Colonic mucosa (tissue), 4 donors: ENCODE measurements around the gene TUBGCP2. TPM values are rescaled to one million over a fixed set of nuclear protein-coding genes. Genes with fewer than 3 reads are reported as not detected.
"Not testable (repeated sequence)": the region's sequence is repeated elsewhere in the genome, so short reads cannot be mapped to it uniquely, and the experiment has no call there.

Experiments used
- DNase-seq: peaks from one replicate; pipeline ENCODE4 v3.0.0-alpha.2; 2020
- H3K27ac ChIP-seq: fragments of 200-600 bp; one replicate; pipeline ENCODE4 v1.8.0; 2021
- H3K27me3 ChIP-seq: fragments of 200-600 bp; one replicate; pipeline ENCODE4 v1.8.0; 2021
- H3K36me3 ChIP-seq: fragments of 200-600 bp; one replicate; pipeline ENCODE4 v1.8.0; 2021
- H3K4me1 ChIP-seq: fragments of 200-600 bp; one replicate; pipeline ENCODE4 v1.8.0; 2021; ENCODE audit warnings: mild to moderate bottlenecking
- H3K4me3 ChIP-seq: fragments of 200-600 bp; one replicate; pipeline ENCODE4 v1.8.0; 2021
- H3K9ac ChIP-seq, 2 donors: one replicate each; pipeline ENCODE4 v1.7.0; 2013; ENCODE audit warnings: control low read depth in 2 of 2, low read depth in 2 of 2, low read length in 2 of 2
- H3K9me3 ChIP-seq: fragments of 200-600 bp; one replicate; pipeline ENCODE4 v1.8.0; 2021
- intact Hi-C: fragments of 100-400 bp; cut with DNase I; formaldehyde crosslinking; loops from one replicate; pipeline ENCODE4 v1.14.1; 2022
- total RNA-seq, 2 donors: library from RNA; stranded (reverse); fragmentation: NEBNext Ultra II Directional in 1 of 2; extraction: Animal tissue kit (Norgen Biotek cat#: 25700) in 1 of 2; gene quantifications; one replicate each; pipeline ENCODE4 v1.2.1, GENCODE V29; 2021
- TF ChIP-seq, protein P1 (sequence below): fragments of 200-600 bp; IDR thresholded peaks from one replicate; pipeline ENCODE4 v1.8.0; 2022; ENCODE audit warnings: antibody characterized with exemption, mild to moderate bottlenecking
- donor health status: healthy.
- donor health status: DM: no; HTN: no; CAD: no.
- donor health status: DM: no; HTN: no; CAD: no.

The TUBGCP2 gene
- total RNA-seq, 2 donors from 2014 or later: 64.7 to 67.5 TPM

GRCh38 chr10:133236401-133237240, 72.1 kb downstream of the TUBGCP2 start:
- TF ChIP-seq, protein P1, sequence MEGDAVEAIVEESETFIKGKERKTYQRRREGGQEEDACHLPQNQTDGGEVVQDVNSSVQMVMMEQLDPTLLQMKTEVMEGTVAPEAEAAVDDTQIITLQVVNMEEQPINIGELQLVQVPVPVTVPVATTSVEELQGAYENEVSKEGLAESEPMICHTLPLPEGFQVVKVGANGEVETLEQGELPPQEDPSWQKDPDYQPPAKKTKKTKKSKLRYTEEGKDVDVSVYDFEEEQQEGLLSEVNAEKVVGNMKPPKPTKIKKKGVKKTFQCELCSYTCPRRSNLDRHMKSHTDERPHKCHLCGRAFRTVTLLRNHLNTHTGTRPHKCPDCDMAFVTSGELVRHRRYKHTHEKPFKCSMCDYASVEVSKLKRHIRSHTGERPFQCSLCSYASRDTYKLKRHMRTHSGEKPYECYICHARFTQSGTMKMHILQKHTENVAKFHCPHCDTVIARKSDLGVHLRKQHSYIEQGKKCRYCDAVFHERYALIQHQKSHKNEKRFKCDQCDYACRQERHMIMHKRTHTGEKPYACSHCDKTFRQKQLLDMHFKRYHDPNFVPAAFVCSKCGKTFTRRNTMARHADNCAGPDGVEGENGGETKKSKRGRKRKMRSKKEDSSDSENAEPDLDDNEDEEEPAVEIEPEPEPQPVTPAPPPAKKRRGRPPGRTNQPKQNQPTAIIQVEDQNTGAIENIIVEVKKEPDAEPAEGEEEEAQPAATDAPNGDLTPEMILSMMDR: no peak
- Histone ChIP-seq H3K4me1 (no peaks in the 10 kb centered on the region), H3K4me3 (no peak overlapping the region), H3K27me3 (peaks cover 35% of the 10 kb centered on the region), H3K9ac (no peak overlapping the region), H3K36me3 (no peaks in the 10 kb centered on the region), H3K27ac (no peak overlapping the region), H3K9me3 (no peaks in the 10 kb centered on the region)
- intact Hi-C loops: no loop called here
- no peak for DNase-seq

GRCh38 chr10:133235932-133236331, 72.7 kb downstream of the TUBGCP2 start:
- DNase-seq: no peak
- Histone ChIP-seq H3K27me3 (peaks cover 40% of the 10 kb centered on the region), H3K4me3 (no peak overlapping the region), H3K36me3 (no peaks in the 10 kb centered on the region), H3K27ac (no peak overlapping the region), H3K9ac (no peak overlapping the region), H3K4me1 (no peaks in the 10 kb centered on the region), H3K9me3 (no peaks in the 10 kb centered on the region)
- intact Hi-C loops: no loop called here
- TF ChIP-seq, protein P1: no peak

DNA sequence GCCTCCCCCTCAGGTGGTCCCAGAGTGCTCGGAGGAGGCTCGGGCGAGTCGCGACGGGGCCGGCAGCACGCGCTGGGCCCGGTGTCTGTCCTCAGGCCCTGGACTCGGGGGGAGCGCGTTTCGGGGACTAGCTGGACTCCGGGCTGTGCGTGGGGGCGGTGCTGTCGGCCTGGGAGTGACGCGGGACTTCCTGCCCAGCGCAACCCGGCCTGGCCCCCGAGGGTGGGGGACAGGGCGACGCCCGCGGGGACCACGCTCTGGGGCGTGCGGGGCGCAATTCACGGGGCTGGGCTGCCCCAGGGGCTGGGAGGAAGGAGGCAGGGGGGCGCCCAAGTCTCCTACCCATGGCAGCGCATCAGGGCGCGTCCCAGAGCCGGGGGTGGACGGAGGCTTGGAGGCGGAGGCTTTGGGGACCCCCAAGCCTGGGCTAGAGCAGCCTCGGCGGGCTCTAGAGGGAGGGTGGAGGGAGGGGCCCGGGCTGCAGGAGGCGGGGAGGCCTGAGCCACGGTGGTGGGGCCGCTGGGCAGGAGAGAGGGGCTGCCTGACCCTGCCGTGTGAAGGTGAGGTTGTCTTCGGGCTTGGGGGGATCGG, 73.3 kb downstream of the TUBGCP2 start:
- intact Hi-C loops: no loop called here
- H3K36me3 ChIP-seq: no peaks in the 10 kb centered on the region
- H3K4me3 ChIP-seq: no peak overlapping the region
- DNase-seq: no peak
- peaks cover 45% of the 10 kb centered on the region for H3K27me3 ChIP-seq
- H3K9ac ChIP-seq: no peak overlapping the region
- H3K4me1 ChIP-seq: no peaks in the 10 kb centered on the region
- no peak overlapping the region for H3K27ac ChIP-seq
- no peaks in the 10 kb centered on the region for H3K9me3 ChIP-seq
- TF ChIP-seq, protein P1: no peak

DNA sequence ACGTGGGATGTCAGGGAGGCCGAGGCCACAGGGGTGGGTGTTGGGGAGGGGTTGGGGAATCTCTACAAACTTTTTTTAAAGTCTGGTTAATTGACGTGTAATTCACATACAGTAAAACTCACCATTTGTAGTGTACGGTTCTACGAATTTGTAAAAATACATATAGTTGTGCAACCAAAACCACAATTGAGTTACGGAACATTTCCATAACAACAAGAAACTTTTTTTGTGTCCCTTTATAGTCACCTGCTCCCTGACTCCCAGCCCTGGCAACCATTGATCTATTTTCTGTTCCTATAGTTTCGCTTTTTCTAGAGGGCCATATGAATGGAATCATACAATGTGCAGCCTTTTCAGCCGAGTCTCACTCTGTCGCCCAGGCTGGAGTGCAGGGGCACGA, 73.9 kb downstream of the TUBGCP2 start:
- DNase-seq, H3K9me3 ChIP-seq, H3K9ac ChIP-seq, H3K27ac ChIP-seq, H3K36me3 ChIP-seq, H3K4me1 ChIP-seq, intact Hi-C loops, H3K4me3 ChIP-seq: not testable (repeated sequence)
- H3K27me3 ChIP-seq: peaks cover 49% of the 10 kb centered on the region

DNA sequence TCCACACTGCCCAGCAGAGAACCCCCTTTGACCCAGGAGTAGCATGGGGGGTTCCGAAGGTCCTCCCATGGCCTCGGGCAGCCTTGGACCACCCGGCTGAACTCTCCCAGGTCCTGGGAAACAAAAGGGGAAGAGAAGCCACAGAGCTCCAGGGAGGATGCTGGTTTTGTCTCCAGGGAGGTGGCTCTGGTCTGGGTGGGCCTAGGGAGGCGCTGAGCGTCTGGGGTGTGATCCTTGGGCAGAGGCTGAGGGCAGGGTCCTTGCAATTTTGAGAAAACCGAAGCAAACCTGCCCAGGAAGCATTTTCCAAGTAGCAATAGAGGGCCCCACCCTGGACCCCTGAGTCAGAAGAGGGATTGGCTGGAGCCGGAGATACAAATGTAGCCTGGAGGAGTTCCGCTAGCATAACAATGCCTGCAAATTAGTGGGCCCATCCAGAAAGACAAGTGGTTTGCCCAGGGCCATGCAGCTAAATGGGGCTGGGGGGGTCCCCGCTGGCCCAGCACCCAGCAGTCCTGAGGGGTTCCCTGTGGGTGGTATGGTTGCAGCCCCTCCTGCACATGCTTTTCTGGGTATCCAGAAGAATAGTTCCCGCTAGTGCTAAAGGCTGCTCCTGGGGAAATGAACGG, 76.6 kb downstream of the TUBGCP2 start:
- intact Hi-C loops: no loop called here
- no peak for DNase-seq
- peaks cover 54% of the 10 kb centered on the region for H3K27me3 ChIP-seq
- no peaks in the 10 kb centered on the region for H3K4me1 ChIP-seq
- TF ChIP-seq, protein P1: no peak
- H3K9ac ChIP-seq: no peak overlapping the region
- no peak overlapping the region for H3K27ac ChIP-seq
- H3K9me3 ChIP-seq: no peaks in the 10 kb centered on the region
- no peak overlapping the region for H3K4me3 ChIP-seq
- no peaks in the 10 kb centered on the region for H3K36me3 ChIP-seq
